ENCODE data around the gene CRYZL1.

GRCh38 chr21:33677450-33677849 is 35.9 kb upstream of the CRYZL1 start:
- TF ChIP-seq, protein P1, sequence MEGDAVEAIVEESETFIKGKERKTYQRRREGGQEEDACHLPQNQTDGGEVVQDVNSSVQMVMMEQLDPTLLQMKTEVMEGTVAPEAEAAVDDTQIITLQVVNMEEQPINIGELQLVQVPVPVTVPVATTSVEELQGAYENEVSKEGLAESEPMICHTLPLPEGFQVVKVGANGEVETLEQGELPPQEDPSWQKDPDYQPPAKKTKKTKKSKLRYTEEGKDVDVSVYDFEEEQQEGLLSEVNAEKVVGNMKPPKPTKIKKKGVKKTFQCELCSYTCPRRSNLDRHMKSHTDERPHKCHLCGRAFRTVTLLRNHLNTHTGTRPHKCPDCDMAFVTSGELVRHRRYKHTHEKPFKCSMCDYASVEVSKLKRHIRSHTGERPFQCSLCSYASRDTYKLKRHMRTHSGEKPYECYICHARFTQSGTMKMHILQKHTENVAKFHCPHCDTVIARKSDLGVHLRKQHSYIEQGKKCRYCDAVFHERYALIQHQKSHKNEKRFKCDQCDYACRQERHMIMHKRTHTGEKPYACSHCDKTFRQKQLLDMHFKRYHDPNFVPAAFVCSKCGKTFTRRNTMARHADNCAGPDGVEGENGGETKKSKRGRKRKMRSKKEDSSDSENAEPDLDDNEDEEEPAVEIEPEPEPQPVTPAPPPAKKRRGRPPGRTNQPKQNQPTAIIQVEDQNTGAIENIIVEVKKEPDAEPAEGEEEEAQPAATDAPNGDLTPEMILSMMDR (IDR thresholded peaks at IDR 0.05 in 8 of 11, conservative IDR thresholded peaks at IDR 0.05 in 3 of 11): no peak
- TF ChIP-seq POLR2A (IDR thresholded peaks at IDR 0.05): no peak

Measured in spleen (tissue), 7 donors.